Measurements from ENCODE around the gene SERPINA10. TPM values are rescaled to one million over a fixed set of nuclear protein-coding genes. Genes with fewer than 3 reads are reported as not detected.

SERPINA10 gene
- total and polyA plus RNA-seq, 10 of the 15 experiments (the other 5 are each of a cell fraction or from before 2014, with no cell fraction given), result not detected

DNA sequence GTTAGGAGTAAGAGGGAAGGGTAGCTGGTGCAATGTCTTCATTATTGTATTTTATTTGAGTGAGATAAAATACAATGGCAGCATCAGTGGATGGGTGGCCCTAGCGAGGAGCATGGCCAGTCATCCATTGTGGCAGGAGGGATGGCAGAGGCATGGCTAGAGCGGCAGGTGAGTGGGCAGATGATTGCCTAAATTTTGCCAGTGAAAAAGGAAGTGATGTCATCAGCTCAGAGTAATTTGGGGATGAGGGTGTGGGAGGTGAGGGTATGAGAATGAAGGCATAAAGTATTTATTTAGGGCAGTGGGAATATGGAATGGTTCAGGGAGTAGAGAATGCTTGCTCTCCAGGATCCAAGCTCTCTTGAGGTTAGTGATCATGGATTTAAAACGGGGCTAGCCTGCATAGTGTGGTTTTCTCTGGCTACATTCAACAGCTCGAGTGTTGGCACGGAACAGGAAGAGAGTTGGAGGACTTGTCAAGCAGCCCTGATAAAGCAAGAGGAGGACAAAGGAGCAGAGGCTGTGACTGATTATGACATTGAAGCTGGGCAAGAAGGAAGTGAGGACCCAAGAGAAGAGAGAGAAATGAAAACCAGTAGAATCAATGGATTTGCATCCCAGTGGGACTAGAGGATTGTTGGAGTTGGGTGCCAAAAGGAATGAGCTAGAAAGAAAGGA, 48.7 kb upstream of the SERPINA10 start:
- no peak overlapping the region for H3K4me2 ChIP-seq (ENCODE audit: control insufficient read depth, insufficient read depth)
- intact Hi-C loops (cut with micrococcal nuclease; ENCODE audit: unreplicated experiment), result no loop called here
- no peak for FAIRE-seq

DNA sequence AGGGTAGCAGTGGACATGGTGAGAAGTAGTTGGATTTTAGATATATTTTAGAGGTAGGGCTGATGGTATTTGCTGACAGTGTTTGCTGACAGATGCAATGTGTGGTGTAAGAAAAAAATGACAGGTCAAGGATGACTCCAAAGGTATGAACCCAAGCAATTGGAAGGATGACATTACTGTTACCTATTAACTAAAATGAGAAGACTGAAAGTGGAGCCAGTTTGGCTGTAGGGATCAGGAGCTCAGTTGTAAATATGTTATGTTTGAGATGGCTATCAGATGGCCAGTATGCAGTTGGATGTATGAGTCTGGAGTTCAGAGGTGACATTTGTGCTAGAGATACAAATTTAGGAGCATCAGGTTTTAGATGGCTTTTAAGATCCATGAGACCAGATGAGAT, 47.5 kb upstream of the SERPINA10 start:
- ChIA-PET SMC1A (ENCODE audit: uncharacterized antibody, unreplicated experiment) (no interaction called here), RAD21 (ENCODE audit: unreplicated experiment) (no interaction called here), POLR2A (no interaction called here), CTCF (no interaction called here)
- no peak overlapping the region for H2AFZ ChIP-seq (ENCODE audit: control insufficient read depth, low read depth, low read length)
- no peaks in the 10 kb centered on the region for H4K20me1 ChIP-seq (ENCODE audit: control insufficient read depth, insufficient read depth)
- H3K36me3 ChIP-seq (ENCODE audit: control insufficient read depth in 2 of 2, insufficient read depth in 2 of 2, low read length in 1 of 2), result no peaks in the 10 kb centered on the region
- TF ChIP-seq STAT3 (IDR thresholded peaks at IDR 0.05; ENCODE audit: low read depth, low read length) (no peak), MEF2B (IDR thresholded peaks at IDR 0.05; ENCODE audit: partially characterized antibody, poor library complexity, severe bottlenecking) (no peak), DPF2 (IDR thresholded peaks at IDR 0.05) (no peak), EZH2 (IDR thresholded peaks at IDR 0.05; ENCODE audit: borderline replicate concordance, control insufficient read depth, low read depth, low read length) (no peak)
- TF ChIP-seq, protein P1, sequence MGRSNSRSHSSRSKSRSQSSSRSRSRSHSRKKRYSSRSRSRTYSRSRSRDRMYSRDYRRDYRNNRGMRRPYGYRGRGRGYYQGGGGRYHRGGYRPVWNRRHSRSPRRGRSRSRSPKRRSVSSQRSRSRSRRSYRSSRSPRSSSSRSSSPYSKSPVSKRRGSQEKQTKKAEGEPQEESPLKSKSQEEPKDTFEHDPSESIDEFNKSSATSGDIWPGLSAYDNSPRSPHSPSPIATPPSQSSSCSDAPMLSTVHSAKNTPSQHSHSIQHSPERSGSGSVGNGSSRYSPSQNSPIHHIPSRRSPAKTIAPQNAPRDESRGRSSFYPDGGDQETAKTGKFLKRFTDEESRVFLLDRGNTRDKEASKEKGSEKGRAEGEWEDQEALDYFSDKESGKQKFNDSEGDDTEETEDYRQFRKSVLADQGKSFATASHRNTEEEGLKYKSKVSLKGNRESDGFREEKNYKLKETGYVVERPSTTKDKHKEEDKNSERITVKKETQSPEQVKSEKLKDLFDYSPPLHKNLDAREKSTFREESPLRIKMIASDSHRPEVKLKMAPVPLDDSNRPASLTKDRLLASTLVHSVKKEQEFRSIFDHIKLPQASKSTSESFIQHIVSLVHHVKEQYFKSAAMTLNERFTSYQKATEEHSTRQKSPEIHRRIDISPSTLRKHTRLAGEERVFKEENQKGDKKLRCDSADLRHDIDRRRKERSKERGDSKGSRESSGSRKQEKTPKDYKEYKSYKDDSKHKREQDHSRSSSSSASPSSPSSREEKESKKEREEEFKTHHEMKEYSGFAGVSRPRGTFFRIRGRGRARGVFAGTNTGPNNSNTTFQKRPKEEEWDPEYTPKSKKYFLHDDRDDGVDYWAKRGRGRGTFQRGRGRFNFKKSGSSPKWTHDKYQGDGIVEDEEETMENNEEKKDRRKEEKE (IDR thresholded peaks at IDR 0.05), result no peak
- TF ChIP-seq, protein P2, sequence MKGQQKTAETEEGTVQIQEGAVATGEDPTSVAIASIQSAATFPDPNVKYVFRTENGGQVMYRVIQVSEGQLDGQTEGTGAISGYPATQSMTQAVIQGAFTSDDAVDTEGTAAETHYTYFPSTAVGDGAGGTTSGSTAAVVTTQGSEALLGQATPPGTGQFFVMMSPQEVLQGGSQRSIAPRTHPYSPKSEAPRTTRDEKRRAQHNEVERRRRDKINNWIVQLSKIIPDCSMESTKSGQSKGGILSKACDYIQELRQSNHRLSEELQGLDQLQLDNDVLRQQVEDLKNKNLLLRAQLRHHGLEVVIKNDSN (IDR thresholded peaks at IDR 0.05; ENCODE audit: borderline replicate concordance, extremely low read length, insufficient read depth, low read depth, low read length), result no peak
- FAIRE-seq, result no peak
- no peak overlapping the region for H3K4me3 ChIP-seq
- peaks cover 5% of the 10 kb centered on the region; the same call in 2 of the 3 replicates for H3K9me3 ChIP-seq (replicated peaks; ENCODE audit: control insufficient read depth, insufficient read depth, low read length)
- intact Hi-C loops (cut with micrococcal nuclease; ENCODE audit: unreplicated experiment) (no loop called here), in situ Hi-C loops (cut with MboI) (no loop called here)
- no peak overlapping the region for H3K4me2 ChIP-seq (ENCODE audit: control insufficient read depth, insufficient read depth)
- H3K27me3 ChIP-seq (replicated peaks in 1 of 2; ENCODE audit: control insufficient read depth in 2 of 2, insufficient read depth in 2 of 2, low read length in 1 of 2), result no peaks in the 10 kb centered on the region
- no TSS peak for BruUV-seq (replicated peaks)
- peaks cover 5% of the 10 kb centered on the region for H3K4me1 ChIP-seq (ENCODE audit: control insufficient read depth, insufficient read depth, low read length)
- no peak overlapping the region for H3K27ac ChIP-seq (ENCODE audit: control insufficient read depth, insufficient read depth)
- no peak for DNase-seq (ENCODE audit: low read depth, low spot score)
- H3K79me2 ChIP-seq (ENCODE audit: control insufficient read depth, insufficient read depth, low read length), result no peaks in the 10 kb centered on the region
- ATAC-seq, result no peak
- H3K9ac ChIP-seq (ENCODE audit: control insufficient read depth, insufficient read depth, low read length), result no peak overlapping the region

More for the DNA sequence above, 48.7 kb upstream of the SERPINA10 start:
- WGBS (ENCODE audit: insufficient coverage, insufficient replicate concordance, low lambda C conversion rate, missing lambda C conversion rate), result 2% methylated on average over 5 of the region's 5 CpGs
- Histone ChIP-seq H3K4me3 (no peak overlapping the region), H3K27me3 (replicated peaks in 1 of 2; ENCODE audit: control insufficient read depth in 2 of 2, insufficient read depth in 2 of 2, low read length in 1 of 2) (no peaks in the 10 kb centered on the region), H3K4me1 (ENCODE audit: control insufficient read depth, insufficient read depth, low read length) (peaks cover 14% of the 10 kb centered on the region), H3K36me3 (ENCODE audit: control insufficient read depth in 2 of 2, insufficient read depth in 2 of 2, low read length in 1 of 2) (no peaks in the 10 kb centered on the region), H3K79me2 (ENCODE audit: control insufficient read depth, insufficient read depth, low read length) (no peaks in the 10 kb centered on the region), H2AFZ (ENCODE audit: control insufficient read depth, low read depth, low read length) (peak overlapping the region; percentile 43), H3K27ac (ENCODE audit: control insufficient read depth, insufficient read depth) (no peak overlapping the region), H4K20me1 (ENCODE audit: control insufficient read depth, insufficient read depth) (no peaks in the 10 kb centered on the region), H3K9ac (ENCODE audit: control insufficient read depth, insufficient read depth, low read length) (no peak overlapping the region), H3K9me3 (replicated peaks; ENCODE audit: control insufficient read depth, insufficient read depth, low read length) (peaks cover 7% of the 10 kb centered on the region)
- BruUV-seq (replicated peaks), result no TSS peak
- SMC1A ChIA-PET (ENCODE audit: uncharacterized antibody, unreplicated experiment), result no interaction called here
- POLR2A ChIA-PET, result no interaction called here
- CTCF ChIA-PET, result no interaction called here
- in situ Hi-C loops (cut with MboI), result no loop called here
- no peak for TF ChIP-seq SMAD1 (IDR thresholded peaks at IDR 0.05; ENCODE audit: low read depth, partially characterized antibody)
- TF ChIP-seq BRCA1 (IDR thresholded peaks at IDR 0.05; ENCODE audit: low read depth, low read length), result no peak
- TF ChIP-seq, protein P3, sequence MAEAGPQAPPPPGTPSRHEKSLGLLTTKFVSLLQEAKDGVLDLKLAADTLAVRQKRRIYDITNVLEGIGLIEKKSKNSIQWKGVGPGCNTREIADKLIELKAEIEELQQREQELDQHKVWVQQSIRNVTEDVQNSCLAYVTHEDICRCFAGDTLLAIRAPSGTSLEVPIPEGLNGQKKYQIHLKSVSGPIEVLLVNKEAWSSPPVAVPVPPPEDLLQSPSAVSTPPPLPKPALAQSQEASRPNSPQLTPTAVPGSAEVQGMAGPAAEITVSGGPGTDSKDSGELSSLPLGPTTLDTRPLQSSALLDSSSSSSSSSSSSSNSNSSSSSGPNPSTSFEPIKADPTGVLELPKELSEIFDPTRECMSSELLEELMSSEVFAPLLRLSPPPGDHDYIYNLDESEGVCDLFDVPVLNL (IDR thresholded peaks at IDR 0.05; ENCODE audit: low read depth, low read length), result no peak
- TF ChIP-seq NBN (IDR thresholded peaks at IDR 0.05), result no peak
- DNase-seq (ENCODE audit: low read depth, low spot score), result no peak
- ATAC-seq, result no peak
- RAD21 ChIA-PET (ENCODE audit: unreplicated experiment), result no interaction called here

Data from GM12878 (cell line).